Tibial artery (tissue), 4 donors: ENCODE results near the gene HOXA9.

Experiments
- DNase-seq, 2 donors: peaks; one replicate each; pipeline ENCODE4 v3.0.0-alpha.2; 2019
- H3K27ac ChIP-seq, 2 donors: fragments of 200-600 bp; sonication (generic) in 1 of 2; 1 replicate in 1 of 2; 2 replicates in 1 of 2; pipeline ENCODE4 v1.5.1; 2018 to 2019; ENCODE audit warnings: mild to moderate bottlenecking in 1 of 2
- H3K27me3 ChIP-seq, 2 donors: fragments of 200-600 bp; sonication (generic) in 1 of 2; one replicate each; pipeline versions ENCODE4 v1.5.1 to v1.6.0; 2016 to 2019
- H3K36me3 ChIP-seq, 3 donors: fragments of 200-600 bp; sonication (generic) in 2 of 3; one replicate each; pipeline ENCODE4 v1.5.1; 2016 to 2019; ENCODE audit warnings: mild to moderate bottlenecking in 2 of 3
- H3K4me1 ChIP-seq, 4 donors: fragments of 200-600 bp; sonication (generic) in 2 of 4; 1 replicate in 3 of 4; 2 replicates in 1 of 4; pipeline ENCODE4 v1.5.1; 2016 to 2019
- H3K4me3 ChIP-seq, 2 donors: fragments of 200-600 bp; sonication (generic) in 1 of 2; 1 replicate in 1 of 2; 2 replicates in 1 of 2; pipeline ENCODE4 v1.5.1; 2018 to 2019; ENCODE audit warnings: mild to moderate bottlenecking in 2 of 2
- H3K9me3 ChIP-seq, 3 donors: fragments of 200-600 bp; sonication (generic) in 1 of 3; one replicate each; pipeline ENCODE4 v1.5.1; 2016 to 2019
- CTCF ChIP-seq, 2 experiments: fragments of 200-600 bp in 1 of 2; fragments of 450-650 bp in 1 of 2; IDR thresholded peaks; one replicate each; pipeline ENCODE4 v1.5.1; 2017 to 2019; ENCODE audit warnings: antibody characterized with exemption in 2 of 2, mild to moderate bottlenecking in 1 of 2, moderate library complexity in 1 of 2
- intact Hi-C: fragments of 100-400 bp; cut with DNase I; formaldehyde crosslinking; loops from one replicate; pipeline ENCODE4 v1.15.0; 2023; ENCODE audit warnings: low total_unique reads

HOXA9 gene

GRCh38 chr7:27176962-27177794 lies 11.8 kb upstream of the HOXA9 start:
- Histone ChIP-seq H3K4me1 (peaks cover 0 to 39% (median 14%) of the 10 kb centered on the region in 4 donors), H3K4me3 (peak overlapping the region; percentile 19 to 45), H3K27me3 (peaks cover 0 to 30% of the 10 kb centered on the region in 2 donors), H3K9me3 (no peaks in the 10 kb centered on the region), H3K27ac (peak overlapping the region; percentile 96 to 97), H3K36me3 (no peaks in the 10 kb centered on the region)
- intact Hi-C loops: no loop called here
- peak; percentile 21 to 67 for DNase-seq
- TF ChIP-seq CTCF (IDR thresholded peaks at IDR 0.05): no peak

- Histone ChIP-seq H3K4me3 (peak overlapping the region; percentile 68 to 91), H3K36me3 (no peaks in the 10 kb centered on the region), H3K9me3 (no peaks in the 10 kb centered on the region), H3K27me3 (peaks cover 0 to 23% of the 10 kb centered on the region in 2 donors), H3K27ac (peak overlapping the region; percentile 96 to 97), H3K4me1 (peaks cover 0 to 39% (median 14%) of the 10 kb centered on the region in 4 donors)
- TF ChIP-seq CTCF (IDR thresholded peaks at IDR 0.05): no peak
- peak in 1 of 2 donors; percentile 21 for DNase-seq
- intact Hi-C loops: no loop called here
Observed at GRCh38 chr7:27176524-27176845, 11.1 kb upstream of the HOXA9 start.

GRCh38 chr7:27175626-27176523 lies 10.5 kb upstream of the HOXA9 start:
- H3K27me3 ChIP-seq: peaks cover 0 to 17% of the 10 kb centered on the region in 2 donors
- peak; percentile 22 to 67 for DNase-seq

DNA sequence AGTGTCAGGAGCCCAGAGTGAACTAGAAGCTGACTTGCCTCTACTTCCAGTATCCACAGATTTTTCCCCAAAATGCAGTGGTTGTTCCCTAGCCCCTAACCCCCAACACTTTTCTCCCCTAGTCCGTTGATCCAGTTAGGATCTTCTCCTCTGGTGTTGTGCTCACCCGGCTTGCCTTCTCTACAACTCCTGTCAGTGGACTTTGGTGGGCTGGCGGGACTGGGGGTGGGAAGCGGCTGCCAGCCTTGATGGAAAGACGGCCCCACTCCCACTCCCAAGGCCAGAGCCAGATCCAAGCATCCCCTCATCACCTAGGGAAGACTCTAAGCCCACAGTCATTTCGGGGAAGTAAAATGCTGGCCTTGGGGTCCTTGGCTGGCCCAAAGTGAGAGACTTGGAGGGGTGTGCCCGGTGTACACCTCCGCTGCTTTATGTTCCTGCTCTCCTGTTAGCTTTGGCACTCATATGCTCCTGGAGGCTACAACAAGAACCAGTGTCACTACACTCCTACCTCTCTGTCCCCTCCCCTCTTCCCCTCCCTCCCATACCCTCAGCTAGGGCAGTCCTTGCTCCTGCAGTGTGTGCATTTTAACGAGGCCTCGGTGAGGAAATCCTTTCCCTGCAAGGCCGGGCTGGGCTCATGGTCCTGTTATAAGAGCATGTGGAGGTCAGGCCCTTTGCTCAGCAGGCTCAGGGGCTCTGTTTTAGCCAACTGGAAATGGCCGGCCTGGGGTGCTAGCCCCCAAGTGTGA lies 9.7 kb upstream of the HOXA9 start:
- Histone ChIP-seq H3K27ac (peak overlapping the region; percentile 96 to 97), H3K36me3 (no peaks in the 10 kb centered on the region), H3K27me3 (peaks cover 0 to 9% of the 10 kb centered on the region in 2 donors), H3K9me3 (no peaks in the 10 kb centered on the region), H3K4me1 (peaks cover 0 to 37% (median 14%) of the 10 kb centered on the region in 4 donors), H3K4me3 (peak overlapping the region; percentile 68 to 91)
- DNase-seq: peak; percentile 37 to 76
- intact Hi-C loops: loop anchor here (5.0 kb wide), 1 partner anchor 978 kb away; no protein-coding TSS in a partner anchor
- TF ChIP-seq CTCF (IDR thresholded peaks at IDR 0.05): no peak

More at GRCh38 chr7:27175626-27176523, 10.5 kb upstream of the HOXA9 start:
- no peaks in the 10 kb centered on the region for H3K9me3 ChIP-seq
- no peak for TF ChIP-seq CTCF (IDR thresholded peaks at IDR 0.05)
- H3K4me3 ChIP-seq: peak overlapping the region; percentile 68 to 91
- intact Hi-C loops: no loop called here
- no peaks in the 10 kb centered on the region for H3K36me3 ChIP-seq
- peaks cover 0 to 39% (median 14%) of the 10 kb centered on the region in 4 donors for H3K4me1 ChIP-seq
- peak overlapping the region; percentile 96 to 97 for H3K27ac ChIP-seq
